Activated CD8-positive, alpha-beta T cell treated with anti-CD3 and anti-CD28 coated beads for 36 hours (primary cell): ENCODE measurements around the gene IGSF23. TPM values are rescaled to one million over a fixed set of nuclear protein-coding genes. Genes with fewer than 3 reads are reported as not detected.

Experiments used
- ATAC-seq: fragments of 200-7000 bp; cut with Tn5 transposase; one replicate; pipeline ENCODE4 v1.10.0; 2021; ENCODE audit warnings: mild to moderate bottlenecking, moderate library complexity
- CTCF ChIA-PET: fragments of 350-600 bp; sonication (Branson Sonifier 250); formaldehyde crosslinking; loops from one replicate; lab custom pipeline; 2021; ENCODE audit warnings: antibody characterized with exemption; lab: Charles Lee
- POLR2A ChIA-PET: fragments of 350-600 bp; sonication (Branson Sonifier 250); formaldehyde crosslinking; loops from one replicate; lab custom pipeline; 2021; ENCODE audit warnings: antibody characterized with exemption; lab: Charles Lee
- DNase-seq: peaks from one replicate; pipeline ENCODE4 v3.0.0-alpha.2; 2020
- H3K27ac Mint-ChIP-seq: one replicate; pipeline ENCODE4 v1.8.0; 2021; ENCODE audit warnings: mild to moderate bottlenecking, mixed read lengths
- H3K27me3 Mint-ChIP-seq: one replicate; pipeline ENCODE4 v1.8.0; 2021; ENCODE audit warnings: mixed read lengths
- H3K36me3 Mint-ChIP-seq: one replicate; pipeline ENCODE4 v1.8.0; 2021; ENCODE audit warnings: low read depth, mixed read lengths
- H3K4me1 Mint-ChIP-seq: one replicate; pipeline ENCODE4 v1.8.0; 2021; ENCODE audit warnings: low read depth, mixed read lengths
- H3K4me3 Mint-ChIP-seq: one replicate; pipeline ENCODE4 v1.8.0; 2021; ENCODE audit warnings: mild to moderate bottlenecking, moderate library complexity, mixed read lengths
- H3K9me3 Mint-ChIP-seq: one replicate; pipeline ENCODE4 v1.8.0; 2021; ENCODE audit warnings: mixed read lengths
- CTCF ChIP-seq: fragments of 200-600 bp; IDR thresholded peaks from one replicate; pipeline ENCODE4 v1.8.0; 2022; ENCODE audit warnings: antibody characterized with exemption, mild to moderate bottlenecking
- intact Hi-C: fragments of 100-400 bp; cut with micrococcal nuclease; formaldehyde crosslinking; loops from one replicate; pipeline ENCODE4 v1.10.0; 2022
- total RNA-seq, 2 experiments: library from RNA; stranded (reverse); gene quantifications; one replicate each; pipeline ENCODE4 v1.2.3, GENCODE V29; 2021

The IGSF23 gene
- total RNA-seq, 2 experiments from 2014 or later, result not detected

- H3K36me3 Mint-ChIP-seq, result peaks cover 11% of the 10 kb centered on the region
- no peak overlapping the region for H3K27ac Mint-ChIP-seq
- intact Hi-C loops, result no loop called here
- H3K4me1 Mint-ChIP-seq, result peaks cover 7% of the 10 kb centered on the region
- H3K4me3 Mint-ChIP-seq, result no peak overlapping the region
- no peaks in the 10 kb centered on the region for H3K27me3 Mint-ChIP-seq
- no peak for TF ChIP-seq CTCF
- ChIA-PET POLR2A (no interaction called here), CTCF (interaction anchor here (1.5 to 6.6 kb wide), 3 partner anchors 83 to 111 kb away, joined by 4 to 58 read pairs (median 4); no protein-coding TSS in a partner anchor)
- no peaks in the 10 kb centered on the region for H3K9me3 Mint-ChIP-seq
- ATAC-seq, result no peak
- no peak for DNase-seq
Measured at GRCh38 chr19:44660081-44660480, 46.7 kb downstream of the IGSF23 start.

GRCh38 chr19:44661205-44661604 lies 47.8 kb downstream of the IGSF23 start:
- no peaks in the 10 kb centered on the region for H3K9me3 Mint-ChIP-seq
- ATAC-seq (no peak), DNase-seq (no peak)
- H3K36me3 Mint-ChIP-seq, result peaks cover 7% of the 10 kb centered on the region
- ChIA-PET POLR2A (no interaction called here), CTCF (interaction anchor here (0.6 to 3.7 kb wide), 4 partner anchors 63 to 110 kb away, joined by 3 to 17 read pairs (median 5); no protein-coding TSS in a partner anchor)
- intact Hi-C loops, result no loop called here
- H3K4me3 Mint-ChIP-seq, result no peak overlapping the region
- H3K27me3 Mint-ChIP-seq, result no peaks in the 10 kb centered on the region
- H3K27ac Mint-ChIP-seq, result no peak overlapping the region
- TF ChIP-seq CTCF, result no peak
- peaks cover 7% of the 10 kb centered on the region for H3K4me1 Mint-ChIP-seq

GRCh38 chr19:44661904-44662303 lies 48.5 kb downstream of the IGSF23 start:
- POLR2A ChIA-PET, result no interaction called here
- no peak overlapping the region for H3K27ac Mint-ChIP-seq
- H3K4me1 Mint-ChIP-seq, result peaks cover 6% of the 10 kb centered on the region
- no peak for TF ChIP-seq CTCF
- no peaks in the 10 kb centered on the region for H3K27me3 Mint-ChIP-seq
- H3K9me3 Mint-ChIP-seq, result no peaks in the 10 kb centered on the region
- DNase-seq (no peak), ATAC-seq (no peak)
- intact Hi-C loops, result no loop called here
- no peak overlapping the region for H3K4me3 Mint-ChIP-seq
- peaks cover 4% of the 10 kb centered on the region for H3K36me3 Mint-ChIP-seq
- CTCF ChIA-PET, result interaction anchor here (0.6 to 3.7 kb wide), 3 partner anchors 62 to 91 kb away, joined by 3 to 17 read pairs (median 6); no protein-coding TSS in a partner anchor

- intact Hi-C loops, result no loop called here
- Mint-ChIP-seq H3K27me3 (no peaks in the 10 kb centered on the region), H3K9me3 (no peaks in the 10 kb centered on the region), H3K36me3 (no peaks in the 10 kb centered on the region), H3K4me3 (no peak overlapping the region), H3K4me1 (no peaks in the 10 kb centered on the region), H3K27ac (no peak overlapping the region)
- ATAC-seq, result no peak
- no peak for TF ChIP-seq CTCF
- no peak for DNase-seq
- CTCF ChIA-PET, result interaction anchor here (0.8 to 3.7 kb wide), 5 partner anchors 9 to 108 kb away, joined by 3 to 17 read pairs (median 6); no protein-coding TSS in a partner anchor
- POLR2A ChIA-PET, result interaction anchor here (0.6 kb wide), 1 partner anchor 76 kb away, joined by 3 read pairs; no protein-coding TSS in a partner anchor
Measured at GRCh38 chr19:44662691-44663385, 49.5 kb downstream of the IGSF23 start.

GRCh38 chr19:44663996-44664395 lies 50.6 kb downstream of the IGSF23 start:
- no peak overlapping the region for H3K27ac Mint-ChIP-seq
- DNase-seq, result no peak
- H3K4me1 Mint-ChIP-seq, result no peaks in the 10 kb centered on the region
- POLR2A ChIA-PET, result interaction anchor here (0.7 kb wide), 1 partner anchor 9 kb away, joined by 3 read pairs; no protein-coding TSS in a partner anchor
- CTCF ChIA-PET, result interaction anchor here (2.7 to 3.7 kb wide), 2 partner anchors 10 to 93 kb away, joined by 11 to 17 read pairs; no protein-coding TSS in a partner anchor
- H3K4me3 Mint-ChIP-seq, result no peak overlapping the region
- H3K36me3 Mint-ChIP-seq, result no peaks in the 10 kb centered on the region
- no peaks in the 10 kb centered on the region for H3K27me3 Mint-ChIP-seq
- intact Hi-C loops, result no loop called here
- ATAC-seq, result no peak
- no peak for TF ChIP-seq CTCF
- no peaks in the 10 kb centered on the region for H3K9me3 Mint-ChIP-seq
